HepG2 (cell line): ENCODE data around the gene ITGB1. TPM values are rescaled to one million over a fixed set of nuclear protein-coding genes. Genes with fewer than 3 reads are reported as not detected.
A peak's percentile ranks its signal among the peaks of the same experiment; 100 is the strongest.

Source experiments
- AHDC1 ChIP-seq: sonication (generic); formaldehyde crosslinking; IDR thresholded peaks from 2 replicates; pipeline ENCODE4 v1.5.1; 2020; ENCODE audit warnings: mild to moderate bottlenecking, missing genetic modification reagents, borderline replicate concordance
- CHCHD3 ChIP-seq: sonication (generic); formaldehyde crosslinking; IDR thresholded peaks from 2 replicates; pipeline ENCODE4 v1.8.0; 2022; ENCODE audit warnings: mild to moderate bottlenecking, missing genetic modification reagents, moderate library complexity
- ELF4 ChIP-seq: sonication (generic); formaldehyde crosslinking; IDR thresholded peaks from 2 replicates; pipeline ENCODE4 v1.5.0; 2020; ENCODE audit warnings: missing genetic modification reagents, mild to moderate bottlenecking, moderate library complexity, borderline replicate concordance
- EZH2 ChIP-seq: conservative IDR thresholded peaks from 2 replicates; pipeline ENCODE4 v1.6.1; 2012; ENCODE audit warnings: mild to moderate bottlenecking, low read depth, low read length, moderate library complexity
- KAT7 ChIP-seq: IDR thresholded peaks from 2 replicates; pipeline ENCODE4 v1.6.1; 2018; ENCODE audit warnings: borderline replicate concordance, missing compliant biosample characterization
- TAF1 ChIP-seq: sonication (generic); formaldehyde crosslinking; IDR thresholded peaks from 2 replicates; pipeline ENCODE4 v1.4.0; 2020; ENCODE audit warnings: missing genetic modification reagents
- ZHX2 ChIP-seq, 2 experiments: sonication (generic) in 1 of 2; formaldehyde crosslinking in 1 of 2; IDR thresholded peaks; 2 replicates each; pipeline versions ENCODE4 v1.6.1 to v1.9.0; 2014 to 2022; ENCODE audit warnings: antibody characterized with exemption in 1 of 2, borderline replicate concordance in 1 of 2, inconsistent platforms in 1 of 2, low read depth in 1 of 2, missing genetic modification reagents in 1 of 2
- ZNF281 ChIP-seq: sonication (generic); formaldehyde crosslinking; IDR thresholded peaks from 2 replicates; pipeline ENCODE4 v1.4.0; 2020; ENCODE audit warnings: missing genetic modification reagents, borderline replicate concordance
- ZSCAN22 ChIP-seq: sonication (generic); formaldehyde crosslinking; IDR thresholded peaks from 2 replicates; pipeline ENCODE4 v1.4.0; 2020; ENCODE audit warnings: mild to moderate bottlenecking, missing genetic modification reagents
- polyA plus RNA-seq, 8 experiments: library from polyadenylated mRNA; depleted of rRNA in 3 of 8; stranded (reverse) in 7 of 8; unstranded in 1 of 8; fragments of >200 nt; fragmentation: Illumina TruSeq in 4 of 8; extraction: Trizol in 4 of 8; gene quantifications; 2 replicates each; pipeline versions ENCODE4 v1.2.1 to v1.2.3, GENCODE V29; 2011 to 2016; ENCODE audit warnings: low read depth in 4 of 8, missing spikeins in 1 of 8, mixed read lengths in 1 of 8; ENCODE audit not compliant: insufficient read depth in 1 of 8
- total RNA-seq, 5 experiments: library from RNA; depleted of rRNA; stranded (reverse); fragments of >200 nt; fragmentation: Illumina TruSeq; extraction: Trizol; gene quantifications; 2 replicates each; pipeline ENCODE4 v1.2.3, GENCODE V29; 2016; ENCODE audit warnings: low read depth in 1 of 5
- TF ChIP-seq, protein P1 (sequence below): sonication (generic); formaldehyde crosslinking; IDR thresholded peaks from 2 replicates; pipeline ENCODE4 v1.8.1; 2023; ENCODE audit warnings: mild to moderate bottlenecking, missing genetic modification reagents, borderline replicate concordance
- TF ChIP-seq, protein P2 (sequence below): IDR thresholded peaks from 2 replicates; pipeline ENCODE4 v1.6.1; 2016; ENCODE audit warnings: low read depth, borderline replicate concordance

The ITGB1 gene
- total and polyA plus RNA-seq, 2 of the 13 experiments (the other 11 are each of a cell fraction or from before 2014, with no cell fraction given): 190 to 204 TPM

- TF ChIP-seq, protein P1, sequence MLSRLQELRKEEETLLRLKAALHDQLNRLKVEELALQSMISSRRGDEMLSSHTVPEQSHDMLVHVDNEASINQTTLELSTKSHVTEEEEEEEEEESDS: peak; percentile 76; the same call in 1 of the 2 replicates
- TF ChIP-seq TAF1 (peak; percentile 83), AHDC1 (CRISPR knock-in tag) (peak; percentile 70; the same call in 1 of the 2 replicates), CHCHD3 (CRISPR knock-in tag) (no peak), ELF4 (peak; percentile 36; the same call in 1 of the 2 replicates), ZSCAN22 (CRISPR knock-in tag) (no peak), ZHX2 (IDR thresholded peaks at IDR 0.05; ENCODE audit: low read depth) (no peak; the same call in 1 of the 2 replicates), ZHX2 (CRISPR knock-in tag; IDR thresholded peaks at IDR 0.05; ENCODE audit: borderline replicate concordance) (no peak), EZH2 (no peak), ZNF281 (CRISPR knock-in tag) (peak; percentile 54; the same call in 1 of the 2 replicates), KAT7 (CRISPR knock-in tag) (no peak)
- TF ChIP-seq, protein P2, sequence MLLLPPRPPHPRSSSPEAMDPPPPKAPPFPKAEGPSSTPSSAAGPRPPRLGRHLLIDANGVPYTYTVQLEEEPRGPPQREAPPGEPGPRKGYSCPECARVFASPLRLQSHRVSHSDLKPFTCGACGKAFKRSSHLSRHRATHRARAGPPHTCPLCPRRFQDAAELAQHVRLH: no peak
Observed at GRCh38 chr10:32980558-32981468, 22.8 kb upstream of the ITGB1 start (continued).
